ENCODE measurements around the gene HTATIP2. TPM values are rescaled to one million over a fixed set of nuclear protein-coding genes. Genes with fewer than 3 reads are reported as not detected.

Gene HTATIP2
- total RNA-seq, 1 experiment from 2014 or later, result 43.4 TPM

DNA sequence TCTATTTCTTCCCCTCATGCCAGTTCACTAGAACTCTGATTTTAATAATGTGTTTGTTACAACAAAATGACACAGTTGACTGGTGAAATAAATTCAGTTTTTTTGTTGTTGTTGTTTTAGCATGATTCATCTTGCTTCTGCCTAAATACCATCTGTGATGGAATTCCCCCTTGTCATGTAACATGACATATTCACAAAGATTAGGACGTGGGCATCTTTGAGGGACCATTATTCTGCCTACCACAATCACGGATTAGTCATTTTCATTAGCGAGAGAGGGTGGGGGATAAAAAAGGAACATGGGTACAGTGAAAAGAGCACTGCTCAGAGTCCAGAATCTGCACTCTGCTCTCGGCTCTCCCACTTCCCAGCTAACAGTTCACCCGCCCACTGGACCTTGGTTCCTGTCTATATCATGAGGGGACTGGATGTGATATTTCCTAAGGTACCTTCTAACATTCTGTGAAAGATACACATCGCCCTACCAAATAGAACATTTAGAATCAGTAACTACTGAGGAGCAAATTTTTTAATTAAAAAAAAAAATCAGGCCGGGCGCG lies 11.3 kb downstream of the HTATIP2 start:
- ChIA-PET CTCF (interaction anchor here (1.2 kb wide), 1 partner anchor 22 kb away, joined by 3 read pairs; no protein-coding TSS in a partner anchor), RAD21 (ENCODE audit: low non-redundant PET in 1 of 2, low total read pairs in 2 of 2, uncharacterized antibody in 2 of 2, unreplicated experiment in 2 of 2) (no interaction called here), POLR2A (no interaction called here)
- Histone ChIP-seq H3K4me2 (ENCODE audit: low read length) (no peak overlapping the region), H3K79me2 (ENCODE audit: insufficient read depth, low read length) (no peaks in the 10 kb centered on the region), H3K27me3 (ENCODE audit: insufficient read depth, low read length) (no peaks in the 10 kb centered on the region), H3K27ac (ENCODE audit: low read depth, low read length) (no peak overlapping the region), H3K9ac (ENCODE audit: low read length) (no peak overlapping the region), H3K4me3 (replicated peaks in 1 of 2; ENCODE audit: low read depth in 1 of 2, low read length in 2 of 2) (no peak overlapping the region), H3K4me1 (ENCODE audit: control insufficient read depth in 1 of 2, insufficient read depth in 2 of 2, low read length in 2 of 2) (no peaks in the 10 kb centered on the region), H4K20me1 (ENCODE audit: insufficient read depth) (no peaks in the 10 kb centered on the region), H3K9me3 (ENCODE audit: control insufficient read depth in 1 of 2, insufficient read depth in 1 of 2, low read depth in 1 of 2, low read length in 2 of 2) (no peaks in the 10 kb centered on the region), H2AFZ (ENCODE audit: low read depth, low read length, poor library complexity, severe bottlenecking) (no peak overlapping the region), H3K9me2 (ENCODE audit: insufficient read depth) (no peaks in the 10 kb centered on the region), H3K36me3 (ENCODE audit: control insufficient read depth in 1 of 2, insufficient read depth in 2 of 2, low read length in 2 of 2) (peaks cover 0 to 5% of the 10 kb centered on the region in 2 experiments; a peak in 2 of 4 replicates)
- BruUV-seq (replicated peaks), result no TSS peak
- no peak for ATAC-seq
- DNase-seq (ENCODE audit: low read depth, low spot score), result no peak
- intact Hi-C loops (cut with micrococcal nuclease), result no loop called here
- TF ChIP-seq, protein P1, sequence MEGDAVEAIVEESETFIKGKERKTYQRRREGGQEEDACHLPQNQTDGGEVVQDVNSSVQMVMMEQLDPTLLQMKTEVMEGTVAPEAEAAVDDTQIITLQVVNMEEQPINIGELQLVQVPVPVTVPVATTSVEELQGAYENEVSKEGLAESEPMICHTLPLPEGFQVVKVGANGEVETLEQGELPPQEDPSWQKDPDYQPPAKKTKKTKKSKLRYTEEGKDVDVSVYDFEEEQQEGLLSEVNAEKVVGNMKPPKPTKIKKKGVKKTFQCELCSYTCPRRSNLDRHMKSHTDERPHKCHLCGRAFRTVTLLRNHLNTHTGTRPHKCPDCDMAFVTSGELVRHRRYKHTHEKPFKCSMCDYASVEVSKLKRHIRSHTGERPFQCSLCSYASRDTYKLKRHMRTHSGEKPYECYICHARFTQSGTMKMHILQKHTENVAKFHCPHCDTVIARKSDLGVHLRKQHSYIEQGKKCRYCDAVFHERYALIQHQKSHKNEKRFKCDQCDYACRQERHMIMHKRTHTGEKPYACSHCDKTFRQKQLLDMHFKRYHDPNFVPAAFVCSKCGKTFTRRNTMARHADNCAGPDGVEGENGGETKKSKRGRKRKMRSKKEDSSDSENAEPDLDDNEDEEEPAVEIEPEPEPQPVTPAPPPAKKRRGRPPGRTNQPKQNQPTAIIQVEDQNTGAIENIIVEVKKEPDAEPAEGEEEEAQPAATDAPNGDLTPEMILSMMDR (IDR thresholded peaks at IDR 0.05 in 2 of 3, conservative IDR thresholded peaks at IDR 0.05 in 1 of 3; ENCODE audit: borderline replicate concordance in 1 of 3, insufficient read depth in 1 of 3, low read depth in 2 of 3, low read length in 2 of 3), result no peak
- TF ChIP-seq EZH2phosphoT487 (IDR thresholded peaks at IDR 0.05; ENCODE audit: borderline replicate concordance), result no peak
- no peak for TF ChIP-seq POLR2AphosphoS5 (IDR thresholded peaks at IDR 0.05; ENCODE audit: low read depth, low read length)
- TF ChIP-seq, protein P2, sequence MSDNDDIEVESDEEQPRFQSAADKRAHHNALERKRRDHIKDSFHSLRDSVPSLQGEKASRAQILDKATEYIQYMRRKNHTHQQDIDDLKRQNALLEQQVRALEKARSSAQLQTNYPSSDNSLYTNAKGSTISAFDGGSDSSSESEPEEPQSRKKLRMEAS (IDR thresholded peaks at IDR 0.05), result no peak
- no peak for TF ChIP-seq ELF1 (IDR thresholded peaks at IDR 0.05; ENCODE audit: borderline replicate concordance, low read depth)
- no peak for TF ChIP-seq SIN3A (IDR thresholded peaks at IDR 0.05; ENCODE audit: low read depth)
- no peak for TF ChIP-seq RAD21 (IDR thresholded peaks at IDR 0.05; ENCODE audit: low read depth)
- TF ChIP-seq SP1 (IDR thresholded peaks at IDR 0.05; ENCODE audit: low read depth), result no peak
- TF ChIP-seq ZNF274 (IDR thresholded peaks at IDR 0.05; ENCODE audit: low read depth, low read length), result no peak
